Glutamatergic neuron (in vitro differentiated cells): ENCODE data around the gene RGL2. TPM values are rescaled to one million over a fixed set of nuclear protein-coding genes. Genes with fewer than 3 reads are reported as not detected.
A peak's percentile ranks its signal among the peaks of the same experiment; 100 is the strongest.

ENCODE experiments used
- DNase-seq: peaks from one replicate; pipeline ENCODE4 v3.0.0; 2022
- H3K27ac Mint-ChIP-seq: one replicate; pipeline ENCODE4 v1.8.0; 2020; ENCODE audit warnings: mild to moderate bottlenecking, mixed read lengths, inconsistent platforms; ENCODE audit not compliant: unreplicated experiment
- H3K27me3 Mint-ChIP-seq: one replicate; pipeline ENCODE4 v1.8.0; 2020; ENCODE audit warnings: mild to moderate bottlenecking, moderate library complexity, mixed read lengths, inconsistent platforms; ENCODE audit not compliant: unreplicated experiment
- H3K36me3 Mint-ChIP-seq: one replicate; pipeline ENCODE4 v1.8.0; 2020; ENCODE audit warnings: mild to moderate bottlenecking, mixed read lengths, inconsistent platforms; ENCODE audit not compliant: unreplicated experiment
- H3K4me1 Mint-ChIP-seq: one replicate; pipeline ENCODE4 v1.8.0; 2020; ENCODE audit warnings: mild to moderate bottlenecking, low read depth, mixed read lengths, inconsistent platforms; ENCODE audit not compliant: unreplicated experiment
- H3K4me3 Mint-ChIP-seq: one replicate; pipeline ENCODE4 v1.8.0; 2020; ENCODE audit warnings: mild to moderate bottlenecking, mixed read lengths, inconsistent platforms; ENCODE audit not compliant: unreplicated experiment
- H3K9me3 Mint-ChIP-seq: one replicate; pipeline ENCODE4 v1.8.0; 2020; ENCODE audit warnings: mild to moderate bottlenecking, moderate library complexity, mixed read lengths, inconsistent platforms; ENCODE audit not compliant: unreplicated experiment
- CTCF ChIP-seq: fragments of 200-600 bp; sonication (generic); IDR thresholded peaks from one replicate; pipeline ENCODE4 v1.5.0; 2021; ENCODE audit not compliant: partially characterized antibody, unreplicated experiment
- total RNA-seq: library from RNA; stranded (reverse); fragmentation: NEBNext Ultra II Directional; extraction: Animal tissue kit (Norgen Biotek cat#: 25700); gene quantifications from one replicate; pipeline ENCODE4 v1.2.1, GENCODE V29; 2021; ENCODE audit not compliant: unreplicated experiment

The RGL2 gene
- total RNA-seq, 1 donor from 2014 or later, result 61.3 TPM

- Mint-ChIP-seq H3K27me3 (no peaks in the 10 kb centered on the region), H3K9me3 (peaks cover 3% of the 10 kb centered on the region), H3K27ac (no peak overlapping the region), H3K4me3 (no peak overlapping the region), H3K36me3 (no peaks in the 10 kb centered on the region), H3K4me1 (no peaks in the 10 kb centered on the region)
- no peak for DNase-seq
- TF ChIP-seq CTCF, result no peak
Measured at GRCh38 chr6:33305052-33305451, 6.3 kb upstream of the RGL2 start.

- Mint-ChIP-seq H3K9me3 (peaks cover 5% of the 10 kb centered on the region), H3K27me3 (no peaks in the 10 kb centered on the region), H3K27ac (no peak overlapping the region), H3K36me3 (no peaks in the 10 kb centered on the region), H3K4me3 (no peak overlapping the region), H3K4me1 (no peaks in the 10 kb centered on the region)
- no peak for TF ChIP-seq CTCF
- no peak for DNase-seq
Measured at GRCh38 chr6:33304216-33304615, 5.5 kb upstream of the RGL2 start.

GRCh38 chr6:33301877-33302276 lies 3.1 kb upstream of the RGL2 start:
- Mint-ChIP-seq H3K4me1 (no peaks in the 10 kb centered on the region), H3K27me3 (peaks cover 3% of the 10 kb centered on the region), H3K4me3 (no peak overlapping the region)

GRCh38 chr6:33299237-33299944 lies 649 bp upstream of the RGL2 start:
- H3K4me3 Mint-ChIP-seq, result peak overlapping the region; percentile 98
- H3K27me3 Mint-ChIP-seq, result peaks cover 8% of the 10 kb centered on the region
- DNase-seq, result peak; percentile 94
- no peaks in the 10 kb centered on the region for H3K36me3 Mint-ChIP-seq
- H3K27ac Mint-ChIP-seq, result peak overlapping the region; percentile 91
- TF ChIP-seq CTCF, result peak; percentile 78
- H3K9me3 Mint-ChIP-seq, result peaks cover 5% of the 10 kb centered on the region
- H3K4me1 Mint-ChIP-seq, result no peaks in the 10 kb centered on the region

More at GRCh38 chr6:33301877-33302276, 3.1 kb upstream of the RGL2 start:
- no peak for DNase-seq
- Mint-ChIP-seq H3K9me3 (peaks cover 5% of the 10 kb centered on the region), H3K27ac (no peak overlapping the region), H3K36me3 (no peaks in the 10 kb centered on the region)
- no peak for TF ChIP-seq CTCF

GRCh38 chr6:33297956-33298772 lies 578 bp downstream of the RGL2 start:
- DNase-seq, result peak; percentile 45
- Mint-ChIP-seq H3K27ac (peak overlapping the region; percentile 92), H3K4me3 (peak overlapping the region; percentile 98), H3K36me3 (no peaks in the 10 kb centered on the region), H3K27me3 (peaks cover 9% of the 10 kb centered on the region), H3K9me3 (peaks cover 5% of the 10 kb centered on the region), H3K4me1 (no peaks in the 10 kb centered on the region)
- peak; percentile 16 for TF ChIP-seq CTCF
